ENCODE data around the gene SYTL3. TPM values are rescaled to one million over a fixed set of nuclear protein-coding genes. Genes with fewer than 3 reads are reported as not detected.

The SYTL3 gene
- total and polyA plus RNA-seq, 2 experiments from 2014 or later = 0.07 TPM; not detected in 1

GRCh38 chr6:158715330-158716311 is 65.8 kb downstream of the SYTL3 start:
- DNase-seq (ENCODE audit: low spot score) (no peak), ATAC-seq (no peak)
- H4K20me1 ChIP-seq (replicated peaks; ENCODE audit: insufficient read depth) = no peaks in the 10 kb centered on the region
- H3K4me3 ChIP-seq = no peak overlapping the region
- no peaks in the 10 kb centered on the region for H3F3A ChIP-seq (replicated peaks; ENCODE audit: low read depth)
- no peaks in the 10 kb centered on the region for H3K4me1 ChIP-seq (ENCODE audit: insufficient read depth)
- no peak overlapping the region for H3K4me2 ChIP-seq
- no peak for TF ChIP-seq NANOG (IDR thresholded peaks at IDR 0.05; ENCODE audit: borderline replicate concordance)
- TF ChIP-seq, protein P1, sequence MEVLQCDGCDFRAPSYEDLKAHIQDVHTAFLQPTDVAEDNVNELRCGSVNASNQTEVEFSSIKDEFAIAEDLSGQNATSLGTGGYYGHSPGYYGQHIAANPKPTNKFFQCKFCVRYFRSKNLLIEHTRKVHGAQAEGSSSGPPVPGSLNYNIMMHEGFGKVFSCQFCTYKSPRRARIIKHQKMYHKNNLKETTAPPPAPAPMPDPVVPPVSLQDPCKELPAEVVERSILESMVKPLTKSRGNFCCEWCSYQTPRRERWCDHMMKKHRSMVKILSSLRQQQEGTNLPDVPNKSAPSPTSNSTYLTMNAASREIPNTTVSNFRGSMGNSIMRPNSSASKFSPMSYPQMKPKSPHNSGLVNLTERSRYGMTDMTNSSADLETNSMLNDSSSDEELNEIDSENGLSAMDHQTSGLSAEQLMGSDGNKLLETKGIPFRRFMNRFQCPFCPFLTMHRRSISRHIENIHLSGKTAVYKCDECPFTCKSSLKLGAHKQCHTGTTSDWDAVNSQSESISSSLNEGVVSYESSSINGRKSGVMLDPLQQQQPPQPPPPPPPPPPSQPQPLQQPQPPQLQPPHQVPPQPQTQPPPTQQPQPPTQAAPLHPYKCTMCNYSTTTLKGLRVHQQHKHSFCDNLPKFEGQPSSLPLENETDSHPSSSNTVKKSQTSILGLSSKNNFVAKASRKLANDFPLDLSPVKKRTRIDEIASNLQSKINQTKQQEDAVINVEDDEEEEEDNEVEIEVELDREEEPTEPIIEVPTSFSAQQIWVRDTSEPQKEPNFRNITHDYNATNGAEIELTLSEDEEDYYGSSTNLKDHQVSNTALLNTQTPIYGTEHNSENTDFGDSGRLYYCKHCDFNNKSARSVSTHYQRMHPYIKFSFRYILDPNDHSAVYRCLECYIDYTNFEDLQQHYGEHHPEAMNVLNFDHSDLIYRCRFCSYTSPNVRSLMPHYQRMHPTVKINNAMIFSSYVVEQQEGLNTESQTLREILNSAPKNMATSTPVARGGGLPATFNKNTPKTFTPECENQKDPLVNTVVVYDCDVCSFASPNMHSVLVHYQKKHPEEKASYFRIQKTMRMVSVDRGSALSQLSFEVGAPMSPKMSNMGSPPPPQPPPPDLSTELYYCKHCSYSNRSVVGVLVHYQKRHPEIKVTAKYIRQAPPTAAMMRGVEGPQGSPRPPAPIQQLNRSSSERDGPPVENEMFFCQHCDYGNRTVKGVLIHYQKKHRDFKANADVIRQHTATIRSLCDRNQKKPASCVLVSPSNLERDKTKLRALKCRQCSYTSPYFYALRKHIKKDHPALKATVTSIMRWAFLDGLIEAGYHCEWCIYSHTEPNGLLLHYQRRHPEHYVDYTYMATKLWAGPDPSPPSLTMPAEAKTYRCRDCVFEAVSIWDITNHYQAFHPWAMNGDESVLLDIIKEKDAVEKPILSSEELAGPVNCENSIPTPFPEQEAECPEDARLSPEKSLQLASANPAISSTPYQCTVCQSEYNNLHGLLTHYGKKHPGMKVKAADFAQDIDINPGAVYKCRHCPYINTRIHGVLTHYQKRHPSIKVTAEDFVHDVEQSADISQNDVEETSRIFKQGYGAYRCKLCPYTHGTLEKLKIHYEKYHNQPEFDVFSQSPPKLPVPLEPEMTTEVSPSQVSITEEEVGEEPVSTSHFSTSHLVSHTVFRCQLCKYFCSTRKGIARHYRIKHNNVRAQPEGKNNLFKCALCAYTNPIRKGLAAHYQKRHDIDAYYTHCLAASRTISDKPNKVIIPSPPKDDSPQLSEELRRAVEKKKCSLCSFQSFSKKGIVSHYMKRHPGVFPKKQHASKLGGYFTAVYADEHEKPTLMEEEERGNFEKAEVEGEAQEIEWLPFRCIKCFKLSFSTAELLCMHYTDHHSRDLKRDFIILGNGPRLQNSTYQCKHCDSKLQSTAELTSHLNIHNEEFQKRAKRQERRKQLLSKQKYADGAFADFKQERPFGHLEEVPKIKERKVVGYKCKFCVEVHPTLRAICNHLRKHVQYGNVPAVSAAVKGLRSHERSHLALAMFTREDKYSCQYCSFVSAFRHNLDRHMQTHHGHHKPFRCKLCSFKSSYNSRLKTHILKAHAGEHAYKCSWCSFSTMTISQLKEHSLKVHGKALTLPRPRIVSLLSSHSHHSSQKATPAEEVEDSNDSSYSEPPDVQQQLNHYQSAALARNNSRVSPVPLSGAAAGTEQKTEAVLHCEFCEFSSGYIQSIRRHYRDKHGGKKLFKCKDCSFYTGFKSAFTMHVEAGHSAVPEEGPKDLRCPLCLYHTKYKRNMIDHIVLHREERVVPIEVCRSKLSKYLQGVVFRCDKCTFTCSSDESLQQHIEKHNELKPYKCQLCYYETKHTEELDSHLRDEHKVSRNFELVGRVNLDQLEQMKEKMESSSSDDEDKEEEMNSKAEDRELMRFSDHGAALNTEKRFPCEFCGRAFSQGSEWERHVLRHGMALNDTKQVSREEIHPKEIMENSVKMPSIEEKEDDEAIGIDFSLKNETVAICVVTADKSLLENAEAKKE (CRISPR knock-in tag; IDR thresholded peaks at IDR 0.05) = no peak
- TF ChIP-seq CREB1 (CRISPR knock-in tag; IDR thresholded peaks at IDR 0.05; ENCODE audit: low read depth) = no peak
- TF ChIP-seq EZH2 (IDR thresholded peaks at IDR 0.05; ENCODE audit: low read depth, unreplicated experiment) = no peak
- TF ChIP-seq, protein P2, sequence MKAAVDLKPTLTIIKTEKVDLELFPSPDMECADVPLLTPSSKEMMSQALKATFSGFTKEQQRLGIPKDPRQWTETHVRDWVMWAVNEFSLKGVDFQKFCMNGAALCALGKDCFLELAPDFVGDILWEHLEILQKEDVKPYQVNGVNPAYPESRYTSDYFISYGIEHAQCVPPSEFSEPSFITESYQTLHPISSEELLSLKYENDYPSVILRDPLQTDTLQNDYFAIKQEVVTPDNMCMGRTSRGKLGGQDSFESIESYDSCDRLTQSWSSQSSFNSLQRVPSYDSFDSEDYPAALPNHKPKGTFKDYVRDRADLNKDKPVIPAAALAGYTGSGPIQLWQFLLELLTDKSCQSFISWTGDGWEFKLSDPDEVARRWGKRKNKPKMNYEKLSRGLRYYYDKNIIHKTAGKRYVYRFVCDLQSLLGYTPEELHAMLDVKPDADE (IDR thresholded peaks at IDR 0.05) = no peak
- no peak for TF ChIP-seq ZNF331 (CRISPR knock-in tag; IDR thresholded peaks at IDR 0.05; ENCODE audit: low read depth)
- TF ChIP-seq, protein P3, sequence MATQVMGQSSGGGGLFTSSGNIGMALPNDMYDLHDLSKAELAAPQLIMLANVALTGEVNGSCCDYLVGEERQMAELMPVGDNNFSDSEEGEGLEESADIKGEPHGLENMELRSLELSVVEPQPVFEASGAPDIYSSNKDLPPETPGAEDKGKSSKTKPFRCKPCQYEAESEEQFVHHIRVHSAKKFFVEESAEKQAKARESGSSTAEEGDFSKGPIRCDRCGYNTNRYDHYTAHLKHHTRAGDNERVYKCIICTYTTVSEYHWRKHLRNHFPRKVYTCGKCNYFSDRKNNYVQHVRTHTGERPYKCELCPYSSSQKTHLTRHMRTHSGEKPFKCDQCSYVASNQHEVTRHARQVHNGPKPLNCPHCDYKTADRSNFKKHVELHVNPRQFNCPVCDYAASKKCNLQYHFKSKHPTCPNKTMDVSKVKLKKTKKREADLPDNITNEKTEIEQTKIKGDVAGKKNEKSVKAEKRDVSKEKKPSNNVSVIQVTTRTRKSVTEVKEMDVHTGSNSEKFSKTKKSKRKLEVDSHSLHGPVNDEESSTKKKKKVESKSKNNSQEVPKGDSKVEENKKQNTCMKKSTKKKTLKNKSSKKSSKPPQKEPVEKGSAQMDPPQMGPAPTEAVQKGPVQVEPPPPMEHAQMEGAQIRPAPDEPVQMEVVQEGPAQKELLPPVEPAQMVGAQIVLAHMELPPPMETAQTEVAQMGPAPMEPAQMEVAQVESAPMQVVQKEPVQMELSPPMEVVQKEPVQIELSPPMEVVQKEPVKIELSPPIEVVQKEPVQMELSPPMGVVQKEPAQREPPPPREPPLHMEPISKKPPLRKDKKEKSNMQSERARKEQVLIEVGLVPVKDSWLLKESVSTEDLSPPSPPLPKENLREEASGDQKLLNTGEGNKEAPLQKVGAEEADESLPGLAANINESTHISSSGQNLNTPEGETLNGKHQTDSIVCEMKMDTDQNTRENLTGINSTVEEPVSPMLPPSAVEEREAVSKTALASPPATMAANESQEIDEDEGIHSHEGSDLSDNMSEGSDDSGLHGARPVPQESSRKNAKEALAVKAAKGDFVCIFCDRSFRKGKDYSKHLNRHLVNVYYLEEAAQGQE (IDR thresholded peaks at IDR 0.05; ENCODE audit: unreplicated experiment) = no peak
- no peak for TF ChIP-seq JUNB (IDR thresholded peaks at IDR 0.05; ENCODE audit: unreplicated experiment)
- no peak overlapping the region for H3K4me3 Mint-ChIP-seq
- no peaks in the 10 kb centered on the region for H3K9me2 ChIP-seq (ENCODE audit: insufficient read depth)
- H3K9me3 Mint-ChIP-seq = no peaks in the 10 kb centered on the region
- H3K27ac Mint-ChIP-seq = no peak overlapping the region
- no peaks in the 10 kb centered on the region for H3K36me3 ChIP-seq (ENCODE audit: insufficient read depth)
- no peaks in the 10 kb centered on the region for H3K79me2 ChIP-seq (replicated peaks; ENCODE audit: insufficient read depth)
- H2AFZ ChIP-seq = peak overlapping the region; percentile 85; the same call in 1 of the 2 replicates
- peaks cover 19% of the 10 kb centered on the region for H3K27me3 Mint-ChIP-seq (ENCODE audit: insufficient read depth, low read depth, poor library complexity)
- no peaks in the 10 kb centered on the region for H3K36me3 Mint-ChIP-seq (ENCODE audit: low read depth)
- no peaks in the 10 kb centered on the region for H3K27me3 ChIP-seq (ENCODE audit: insufficient read depth)
- H3K4me1 Mint-ChIP-seq = peaks cover 6% of the 10 kb centered on the region; the same call in 2 of the 3 replicates
- H3K27ac ChIP-seq (ENCODE audit: low read depth) = no peak overlapping the region
